ENCODE measurements around the gene METTL24.
A peak's percentile ranks its signal among the peaks of the same experiment; 100 is the strongest.
"Not testable (repeated sequence)": the region's sequence is repeated elsewhere in the genome, so short reads cannot be mapped to it uniquely, and the experiment has no call there.

The METTL24 gene

DNA sequence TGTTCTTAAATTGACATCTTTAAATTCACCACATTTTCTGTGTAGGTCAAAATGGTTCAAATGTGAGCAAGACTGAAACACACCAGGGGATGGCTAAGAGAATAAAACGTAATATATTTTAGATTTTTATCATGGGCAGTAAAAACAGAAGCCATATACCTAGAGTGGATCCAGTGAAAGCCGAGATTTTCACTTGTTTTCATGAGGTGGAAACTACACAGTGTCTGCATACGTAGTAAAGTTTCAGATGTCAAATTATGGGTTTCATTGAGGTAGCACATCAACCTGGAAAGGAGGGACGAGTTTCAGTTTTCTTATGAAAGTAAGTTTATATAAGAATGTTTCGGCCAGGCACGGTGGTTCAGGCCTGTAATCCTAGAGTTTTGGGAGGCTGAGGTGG lies 25.9 kb downstream of the METTL24 start:
- DNase-seq, result no peak

DNA sequence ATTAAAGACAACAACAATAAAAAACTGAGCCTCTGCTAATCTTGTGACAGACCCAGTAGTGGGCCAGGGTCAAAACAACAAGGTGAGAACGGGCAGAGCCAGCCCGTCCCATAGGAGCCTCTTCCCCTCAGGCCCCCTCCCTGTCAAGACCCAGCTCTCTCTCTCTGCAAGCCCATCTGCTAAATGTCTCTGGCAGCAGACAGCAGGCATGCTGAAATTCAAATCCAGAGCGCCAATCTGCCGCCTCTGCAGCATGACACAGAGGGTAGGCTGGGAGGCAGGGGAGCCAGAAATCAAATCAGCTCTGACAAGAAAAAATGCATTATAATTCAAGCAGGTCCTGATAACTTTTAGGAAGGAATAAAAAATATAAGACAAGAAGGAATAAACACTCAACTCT lies 26.3 kb downstream of the METTL24 start:
- DNase-seq, result no peak

DNA sequence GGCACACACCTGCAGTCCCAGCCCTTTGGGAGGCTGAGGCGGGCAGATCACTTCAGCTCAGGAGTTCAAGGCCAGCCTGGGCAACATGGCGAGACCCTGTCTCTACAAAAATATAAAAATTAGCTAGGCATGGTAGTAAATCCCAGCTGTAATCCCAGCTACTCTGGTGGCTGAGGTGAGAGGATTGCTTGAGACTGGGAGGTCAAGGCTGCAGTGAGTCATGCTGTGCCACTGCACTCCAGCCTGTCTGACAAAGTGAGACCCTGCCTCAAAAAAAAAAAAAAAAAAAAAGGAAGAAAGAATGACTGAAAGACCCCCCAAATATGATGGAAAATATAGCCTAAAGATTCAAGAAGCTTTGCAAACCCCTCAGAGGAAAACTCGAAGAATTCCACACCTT lies 26.8 kb downstream of the METTL24 start:
- DNase-seq, result no peak

DNA sequence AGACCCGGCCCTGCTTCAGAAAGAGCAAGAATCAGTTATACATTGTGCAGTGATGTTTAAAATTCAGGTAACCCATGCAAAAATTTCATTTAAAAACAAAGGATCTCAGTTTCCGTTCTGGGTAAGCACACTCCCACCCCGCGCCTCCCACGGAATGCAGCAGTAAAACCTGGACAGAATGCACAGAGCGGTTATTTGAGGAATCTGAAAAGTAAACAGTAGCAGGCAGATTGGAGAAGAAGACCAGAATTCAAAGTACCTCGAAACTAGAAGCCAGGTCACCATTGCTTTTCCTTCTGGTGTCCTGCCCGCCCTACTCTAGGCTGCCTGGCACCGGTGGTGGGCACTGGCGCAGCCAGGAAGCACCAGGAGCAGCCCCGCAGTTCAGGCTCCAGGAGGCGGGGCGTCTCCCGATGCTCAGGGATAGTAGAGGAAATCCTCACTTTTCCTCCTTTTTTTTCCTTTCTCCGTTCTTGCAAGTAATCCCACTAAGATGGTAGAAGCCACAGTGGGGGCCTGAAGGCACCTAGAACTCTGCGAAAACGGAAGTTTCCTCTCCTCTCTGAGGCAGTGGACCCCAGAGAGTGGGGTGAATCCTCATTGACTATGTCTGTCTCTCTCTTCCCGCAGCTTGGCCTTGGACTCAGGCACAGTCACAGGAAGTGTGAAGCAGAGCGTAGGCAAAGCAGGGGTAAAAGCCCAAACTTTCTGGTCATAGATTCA lies 28.3 kb downstream of the METTL24 start:
- no peak for DNase-seq

DNA sequence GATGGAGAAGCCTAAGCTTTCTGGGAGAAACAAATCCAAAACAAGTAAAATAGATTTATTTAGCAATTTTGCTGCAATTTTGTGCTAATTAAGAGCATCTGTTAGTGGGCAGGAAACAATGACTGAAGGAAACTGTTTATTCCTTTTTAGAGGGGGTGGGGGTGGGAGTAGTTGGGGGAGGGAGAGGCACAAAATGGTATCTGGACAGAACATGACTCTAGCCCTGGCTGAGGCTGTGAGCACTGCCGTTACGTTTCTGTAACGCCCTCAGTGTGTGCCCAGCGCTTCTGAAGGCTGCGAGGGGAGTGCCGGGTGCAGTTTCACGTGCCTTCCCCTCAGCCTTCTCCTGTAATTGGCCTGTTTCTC lies 28.8 kb downstream of the METTL24 start:
- DNase-seq, result no peak

DNA sequence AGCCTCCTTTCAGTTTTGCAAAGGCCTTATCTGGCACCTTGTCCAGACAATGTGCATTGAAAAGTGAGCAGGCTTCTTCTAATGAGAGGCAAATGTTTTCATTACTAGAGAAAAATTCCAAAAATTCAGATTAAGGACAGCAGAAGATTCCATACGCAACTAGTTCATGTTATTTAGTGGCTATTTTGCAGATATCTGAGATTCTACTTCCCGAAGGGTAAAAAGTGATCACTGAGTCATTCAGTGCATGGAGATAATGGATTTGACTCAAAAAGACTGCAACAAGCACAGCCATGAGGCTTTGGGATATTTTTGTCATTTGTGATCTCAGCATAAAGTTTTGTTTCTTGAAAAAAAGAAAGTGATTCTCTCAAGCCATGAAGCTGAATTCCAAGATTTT lies 29.9 kb downstream of the METTL24 start:
- DNase-seq, result no peak

DNA sequence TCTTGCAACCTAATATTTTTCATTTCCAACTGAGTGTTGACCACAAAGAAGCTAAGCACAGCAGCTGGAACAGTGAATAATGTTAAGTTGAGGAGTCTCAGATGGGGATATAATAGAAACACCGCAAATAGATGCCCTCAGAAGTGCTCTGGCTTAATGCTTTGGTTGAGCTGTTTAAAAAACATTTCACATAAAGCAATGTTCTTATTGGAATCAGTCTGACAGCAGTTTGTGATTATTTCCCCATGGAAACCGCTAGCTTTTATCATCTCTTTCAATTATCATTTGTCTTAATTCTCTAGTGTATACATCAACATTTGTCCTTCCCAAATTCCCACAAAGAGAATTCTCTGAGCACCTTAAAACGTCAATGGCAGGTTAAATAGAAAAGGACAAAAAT lies 30.8 kb downstream of the METTL24 start:
- DNase-seq, result no peak

DNA sequence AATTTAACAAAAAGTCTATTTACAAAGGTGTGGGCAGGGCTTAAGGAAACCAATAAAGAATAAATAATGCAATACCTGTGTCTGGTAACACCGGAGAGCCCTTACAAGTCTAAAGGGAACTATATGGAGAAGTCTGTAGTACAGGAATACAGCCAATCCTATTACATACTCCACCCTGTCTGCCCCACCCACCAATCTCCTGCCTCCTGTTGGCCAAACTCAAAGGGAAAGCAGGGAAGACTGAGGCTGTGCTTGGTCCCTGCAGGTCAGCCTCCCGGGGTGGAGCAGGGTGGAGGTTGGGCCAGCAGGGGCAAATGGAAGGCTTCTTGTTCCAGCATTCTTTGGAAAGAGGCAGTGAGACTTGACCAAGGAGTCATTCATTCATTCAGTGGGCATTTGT lies 31.5 kb downstream of the METTL24 start:
- DNase-seq, result no peak

DNA sequence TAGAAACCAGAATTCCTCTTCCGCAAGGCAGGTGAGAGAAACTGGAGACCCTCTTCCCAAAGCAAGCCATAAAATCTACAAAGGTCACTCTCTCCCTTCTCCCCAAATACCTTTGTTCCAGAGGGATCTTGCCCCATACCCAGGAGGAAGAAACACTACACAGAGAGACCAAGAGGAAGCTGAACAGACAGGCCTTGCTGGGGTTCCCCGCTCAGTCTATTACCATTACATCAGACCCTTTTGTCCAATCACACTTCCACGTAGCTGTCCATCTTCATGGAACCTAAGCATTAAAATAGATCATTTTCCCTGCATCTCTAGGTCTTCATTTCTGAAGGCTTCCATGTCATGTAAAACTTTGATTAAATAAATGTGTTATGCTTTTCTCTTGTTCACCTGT lies 32.1 kb downstream of the METTL24 start:
- no peak for DNase-seq

DNA sequence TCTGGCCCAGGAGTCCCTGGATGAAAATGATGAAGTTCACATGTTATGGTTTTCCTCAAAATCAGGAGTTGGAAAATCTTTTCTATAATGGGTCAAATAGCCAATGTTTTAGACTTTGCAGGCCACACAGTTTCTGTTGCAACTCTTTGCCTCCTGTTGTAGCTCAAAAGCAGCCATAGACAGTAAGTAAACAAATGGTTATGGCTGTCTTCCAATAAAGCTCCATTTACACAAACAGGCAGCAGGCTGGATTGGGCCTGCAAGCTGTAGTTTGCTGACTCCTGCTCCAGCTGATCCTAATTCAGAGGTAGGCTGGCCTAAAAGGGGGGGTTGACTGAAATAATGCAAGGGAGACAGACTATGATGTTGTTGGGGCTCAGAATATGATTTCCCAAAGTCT lies 33.0 kb downstream of the METTL24 start:
- peak; percentile 46 for DNase-seq

DNA sequence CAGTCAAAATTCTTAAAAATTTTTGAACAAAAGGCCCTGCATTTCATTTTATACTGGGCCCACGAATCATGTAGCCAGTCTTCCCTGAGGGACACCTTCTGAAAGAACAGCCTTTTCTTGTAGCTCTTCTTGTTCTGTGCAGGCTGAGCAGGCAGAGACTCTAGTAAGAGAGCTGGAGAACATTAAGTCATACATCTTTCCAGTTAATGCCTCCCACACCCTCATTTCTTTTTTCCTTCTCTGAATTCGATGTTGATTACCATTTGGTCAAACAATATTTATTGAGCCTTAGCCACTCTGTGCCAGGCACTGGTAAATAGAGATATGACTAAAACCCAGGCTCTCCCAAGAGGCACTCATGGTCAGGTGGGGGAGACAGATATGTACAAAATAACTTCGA lies 33.6 kb downstream of the METTL24 start:
- DNase-seq, result no peak

DNA sequence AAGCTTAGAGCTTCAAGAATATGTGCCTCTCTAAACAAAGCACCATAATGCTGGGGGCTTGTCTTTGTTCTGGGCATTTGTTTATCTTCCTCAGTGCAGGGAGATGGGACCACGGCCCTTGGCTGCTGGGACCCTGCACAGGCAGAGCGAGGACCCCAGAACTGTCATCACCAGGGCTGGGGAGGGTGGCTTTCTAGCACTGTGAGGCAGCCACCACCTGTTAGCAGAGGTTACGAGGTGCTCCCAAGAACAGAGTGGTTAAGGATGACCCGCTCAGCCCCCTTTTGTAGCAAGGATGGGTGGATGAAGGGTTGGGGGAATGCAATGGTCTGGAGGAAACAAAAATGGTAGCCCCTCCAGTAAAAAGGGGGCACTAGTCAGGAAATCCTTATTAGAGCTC lies 34.9 kb downstream of the METTL24 start:
- no peak for DNase-seq

DNA sequence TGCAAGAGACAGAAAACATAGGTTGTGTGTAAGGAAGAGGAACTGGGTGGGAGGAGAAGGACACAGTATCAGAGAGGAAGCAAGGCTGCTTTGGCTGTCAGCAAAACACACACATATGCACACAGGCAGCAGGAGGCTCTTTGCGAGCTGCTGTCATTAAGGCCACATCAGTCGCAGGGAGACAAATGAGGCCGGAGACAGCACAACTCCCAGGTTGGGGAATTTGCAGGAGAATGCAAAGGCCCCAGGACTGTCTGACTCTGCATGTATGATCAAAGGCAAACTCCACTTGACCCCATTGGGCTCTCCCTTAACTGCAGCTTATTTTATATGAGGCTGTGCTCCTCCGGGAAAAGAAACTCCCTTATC lies 35.3 kb downstream of the METTL24 start:
- DNase-seq, result no peak

DNA sequence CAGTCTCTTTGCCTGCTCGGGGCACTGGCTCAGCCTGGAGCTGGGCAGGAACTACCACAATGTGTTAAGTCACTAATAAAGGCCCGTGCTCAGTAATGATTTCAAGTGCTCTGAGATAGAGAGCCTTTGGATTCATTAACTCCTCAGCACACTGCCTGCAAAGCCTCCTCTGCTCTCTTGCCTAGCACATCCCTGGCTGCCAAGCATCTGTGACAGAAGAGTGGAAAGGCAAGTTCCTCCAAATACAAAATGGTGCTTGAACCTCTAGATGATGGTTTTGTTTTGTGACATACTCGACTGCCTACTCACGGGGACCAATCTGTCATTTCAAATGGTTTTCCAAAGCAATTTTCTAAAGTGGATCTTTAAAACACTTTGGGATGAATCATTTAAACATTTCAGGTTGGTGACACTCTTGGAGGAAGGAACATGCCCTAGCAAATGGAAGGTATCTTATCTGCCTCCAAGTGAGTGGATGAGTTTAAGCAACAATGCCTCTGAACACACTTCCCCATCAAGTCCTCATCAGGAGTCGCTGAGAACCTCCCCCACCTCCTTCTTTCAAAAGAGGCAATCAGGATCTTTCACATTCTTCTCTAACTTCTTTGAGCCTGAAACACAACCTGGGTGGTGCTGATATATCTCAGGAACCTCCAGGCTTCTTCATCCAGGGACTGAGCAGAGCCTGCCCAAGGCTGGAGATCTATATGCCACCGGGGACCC lies 35.8 kb downstream of the METTL24 start:
- DNase-seq, result no peak

DNA sequence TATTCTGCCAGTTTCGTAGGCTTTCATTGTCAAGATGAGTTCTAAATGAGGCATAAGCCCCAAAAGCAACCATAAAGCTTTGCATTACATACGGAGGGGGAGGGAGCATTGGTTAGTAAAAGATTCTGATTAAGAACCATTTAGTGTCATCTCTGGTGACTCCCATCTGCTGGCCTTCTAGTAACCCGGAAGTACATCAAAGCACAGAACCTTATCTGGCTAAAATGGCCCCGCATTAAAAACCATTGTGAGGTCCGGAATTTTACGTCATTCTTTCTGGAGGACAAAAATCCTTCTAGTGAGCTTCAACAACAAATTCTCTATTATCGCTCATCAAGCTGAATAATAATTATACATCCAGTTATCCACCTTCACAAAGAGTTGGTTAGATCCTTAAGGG lies 37.8 kb downstream of the METTL24 start:
- no peak for DNase-seq

DNA sequence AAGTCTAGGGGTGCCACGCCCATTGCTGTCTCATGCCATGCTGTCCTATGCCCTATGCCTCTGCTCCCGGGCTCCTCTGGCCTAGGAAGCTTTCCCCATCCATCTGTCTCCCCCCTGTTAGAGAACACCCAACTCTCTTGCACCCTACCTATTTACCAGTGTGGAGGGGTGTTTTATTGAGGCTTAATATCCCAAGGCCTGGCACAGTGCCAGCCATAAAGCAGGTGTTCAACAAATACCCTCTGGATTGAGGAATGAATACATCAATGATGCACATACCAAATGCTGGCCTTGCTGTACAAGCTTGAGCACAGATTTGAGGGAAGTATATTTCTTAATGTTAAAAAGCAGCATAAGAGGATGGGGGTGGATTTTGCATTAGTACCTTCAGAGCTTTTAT lies 38.3 kb downstream of the METTL24 start:
- DNase-seq, result no peak

DNA sequence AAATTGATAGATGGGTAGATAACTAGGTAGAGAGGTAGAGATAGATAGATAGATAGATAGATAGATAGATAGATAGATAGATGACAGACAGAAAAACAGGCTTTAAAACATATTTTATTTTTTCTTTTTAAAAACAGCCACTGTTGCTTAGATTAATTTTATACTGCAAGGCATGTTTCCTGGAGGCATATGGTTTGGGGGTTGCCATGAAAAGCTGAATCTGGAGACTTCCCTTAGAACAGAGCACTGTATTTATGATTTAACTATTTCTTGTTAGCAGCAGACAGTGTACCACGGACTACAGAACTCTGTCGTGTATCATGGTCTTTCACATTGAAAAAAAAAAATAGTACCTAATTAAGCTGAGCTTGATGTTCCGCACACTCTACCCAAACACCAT lies 38.8 kb downstream of the METTL24 start:
- no peak for DNase-seq

DNA sequence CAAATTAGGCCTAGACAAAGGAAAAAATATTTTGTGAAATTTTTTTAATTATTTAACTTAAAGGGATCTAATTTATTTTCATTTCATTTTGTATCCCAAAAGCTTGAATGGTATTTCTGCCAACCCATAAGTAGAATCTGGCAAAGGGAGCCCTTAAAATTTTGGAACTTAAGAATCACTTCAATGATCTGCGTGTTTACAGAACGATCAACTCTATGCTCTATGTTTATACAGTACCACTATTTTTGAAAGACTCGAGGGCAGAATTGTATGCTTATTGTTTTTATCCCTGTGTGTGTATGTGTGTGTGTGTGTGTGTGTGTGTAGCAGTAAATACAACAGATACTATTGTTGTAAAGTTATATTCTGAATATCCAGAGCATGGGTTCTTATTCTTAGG lies 39.2 kb downstream of the METTL24 start:
- no peak for DNase-seq

DNA sequence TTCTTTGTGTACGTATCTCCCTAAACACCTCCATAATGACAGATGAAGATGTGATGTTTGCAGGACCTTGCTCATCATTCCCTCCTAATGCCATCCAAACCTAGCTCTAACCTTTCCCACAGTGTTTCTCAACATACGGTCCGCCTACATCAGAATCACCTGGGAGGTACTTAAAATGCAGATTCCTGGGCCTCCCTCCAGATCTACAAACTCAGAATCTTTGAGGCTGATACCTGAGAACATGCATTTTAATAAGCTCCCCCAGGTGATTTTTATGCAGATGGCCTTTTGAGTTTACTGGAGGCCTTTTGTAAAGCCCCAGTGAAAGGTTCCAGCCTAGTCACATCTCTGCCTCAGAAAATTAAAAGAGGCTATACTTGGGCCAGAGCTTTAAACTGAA lies 40.5 kb downstream of the METTL24 start:
- DNase-seq, result no peak

DNA sequence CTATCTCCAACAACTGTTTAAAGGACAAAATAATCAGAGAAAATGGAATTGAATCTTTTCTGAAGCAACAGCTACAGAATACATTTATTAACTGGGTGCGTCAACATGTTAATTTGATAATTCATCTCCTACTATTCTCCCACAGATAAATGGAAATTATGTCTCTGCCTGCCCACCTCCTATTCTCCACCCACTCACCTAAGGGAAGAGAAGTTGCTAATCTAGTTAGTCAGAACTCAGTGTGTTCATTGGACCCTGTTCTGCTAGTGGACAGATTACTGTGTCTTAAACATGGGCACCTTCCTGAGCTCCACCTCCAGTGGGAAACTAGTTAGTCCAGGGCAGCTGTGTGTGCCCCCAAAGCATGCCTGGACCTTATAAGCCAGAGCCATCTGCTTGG lies 41.0 kb downstream of the METTL24 start:
- DNase-seq, result no peak

DNA sequence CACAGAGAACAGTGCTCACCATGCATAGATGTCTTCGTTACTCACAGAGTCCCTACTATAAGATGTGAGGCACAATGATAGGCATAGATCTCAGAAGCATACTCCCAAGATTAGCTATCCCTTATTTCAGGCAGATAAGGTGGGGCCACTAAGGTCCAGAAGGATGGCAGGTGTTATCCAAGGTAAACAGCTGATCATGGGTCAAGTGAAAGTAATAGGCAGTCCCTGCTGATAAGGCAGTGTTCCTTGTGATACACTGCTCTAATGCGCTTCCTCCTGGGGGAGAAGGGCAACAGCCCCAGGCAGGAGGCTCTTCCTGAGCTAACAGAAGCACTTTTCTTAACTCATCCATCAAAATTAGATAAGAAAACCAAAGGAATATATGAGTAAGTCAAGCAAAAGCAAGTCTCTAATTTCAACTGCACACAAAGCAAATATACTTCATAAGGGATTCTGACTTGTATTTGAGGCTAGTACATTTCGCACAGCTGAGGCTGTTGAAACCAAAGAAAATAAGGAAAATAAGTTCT lies 42.2 kb downstream of the METTL24 start:
- no peak for DNase-seq

DNA sequence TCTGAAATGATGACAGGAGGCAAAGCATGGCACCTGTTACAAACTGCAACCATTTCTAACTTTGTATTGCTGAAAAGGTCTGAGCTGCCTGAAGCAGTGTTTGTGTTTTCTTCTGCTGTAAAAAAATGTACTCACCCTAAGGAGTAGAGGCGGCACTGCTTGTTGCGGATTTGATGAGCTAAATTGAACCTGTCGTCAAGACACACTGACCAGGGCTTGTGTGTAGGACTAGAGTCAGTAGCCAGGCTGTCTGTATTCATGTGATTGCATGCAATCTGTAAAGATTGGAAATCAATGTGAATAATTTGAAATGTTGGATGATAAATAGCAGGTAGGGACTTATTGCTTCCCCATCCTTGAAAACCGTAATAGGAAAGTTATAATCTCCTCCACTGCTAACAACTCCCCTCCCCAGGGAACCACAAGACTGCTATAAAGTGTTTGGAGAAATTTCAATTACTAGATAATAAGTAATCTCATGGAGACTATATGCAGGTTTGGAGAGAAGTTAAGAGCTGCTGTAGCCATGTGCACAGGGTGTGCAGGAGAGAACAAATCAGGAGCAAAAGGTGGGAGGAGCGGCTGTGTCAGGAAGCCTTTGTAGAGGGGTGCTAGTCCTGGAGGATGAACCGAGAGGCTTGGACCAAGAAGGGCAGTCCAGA lies 42.8 kb downstream of the METTL24 start:
- DNase-seq, result no peak

DNA sequence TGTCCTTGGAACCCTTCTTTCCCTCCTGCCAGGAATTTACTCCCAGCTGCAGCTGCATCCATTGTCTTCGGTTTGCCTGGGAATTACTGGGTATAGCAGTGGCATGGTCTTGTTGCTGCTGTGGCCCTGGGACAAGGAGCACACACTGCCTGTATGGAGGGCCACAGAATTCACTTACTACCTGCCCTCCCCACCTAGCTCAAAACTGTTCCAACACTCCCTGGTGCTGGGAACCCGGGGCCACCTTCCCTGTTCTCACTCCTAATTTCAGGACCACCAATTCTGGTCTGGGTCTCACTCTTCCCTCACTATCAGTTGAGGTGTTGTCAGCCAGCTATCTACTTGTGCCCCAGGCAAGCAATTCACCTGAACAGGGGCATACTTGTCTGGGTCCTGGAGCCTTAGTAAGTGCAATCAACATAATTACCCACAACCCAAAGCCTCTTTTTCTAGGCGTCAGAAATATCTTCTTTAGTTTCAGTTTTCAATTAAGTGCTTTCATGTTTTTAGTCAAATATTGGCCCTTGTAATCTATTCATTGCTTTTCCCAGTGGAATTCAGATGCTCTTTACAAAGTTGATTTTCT lies 47.2 kb downstream of the METTL24 start:
- DNase-seq, result no peak

DNA sequence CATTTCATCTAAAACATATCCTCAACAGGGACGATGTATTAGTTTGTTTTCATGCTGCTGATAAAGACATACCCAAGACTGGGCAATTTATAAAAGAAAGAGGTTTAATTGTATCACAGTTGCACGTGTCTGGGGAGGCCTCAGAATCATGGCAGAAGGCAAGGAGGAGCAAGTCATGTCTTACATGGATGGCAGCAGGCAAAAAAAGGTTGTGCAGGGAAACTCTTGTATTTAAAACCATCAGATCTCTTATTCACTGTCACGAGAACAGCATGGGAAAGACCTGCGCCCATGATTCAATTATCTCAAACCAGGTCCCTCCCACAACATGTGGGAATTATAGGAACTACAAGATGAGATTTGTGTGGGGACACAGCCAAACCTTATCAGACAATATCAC lies 48.7 kb downstream of the METTL24 start:
- not testable (repeated sequence) for DNase-seq
